ENCODE measurements around the gene TRMT1.
A peak's percentile ranks its signal among the peaks of the same experiment; 100 is the strongest.
"Not testable (repeated sequence)": the region's sequence is repeated elsewhere in the genome, so short reads cannot be mapped to it uniquely, and the experiment has no call there.

Gene TRMT1

DNA sequence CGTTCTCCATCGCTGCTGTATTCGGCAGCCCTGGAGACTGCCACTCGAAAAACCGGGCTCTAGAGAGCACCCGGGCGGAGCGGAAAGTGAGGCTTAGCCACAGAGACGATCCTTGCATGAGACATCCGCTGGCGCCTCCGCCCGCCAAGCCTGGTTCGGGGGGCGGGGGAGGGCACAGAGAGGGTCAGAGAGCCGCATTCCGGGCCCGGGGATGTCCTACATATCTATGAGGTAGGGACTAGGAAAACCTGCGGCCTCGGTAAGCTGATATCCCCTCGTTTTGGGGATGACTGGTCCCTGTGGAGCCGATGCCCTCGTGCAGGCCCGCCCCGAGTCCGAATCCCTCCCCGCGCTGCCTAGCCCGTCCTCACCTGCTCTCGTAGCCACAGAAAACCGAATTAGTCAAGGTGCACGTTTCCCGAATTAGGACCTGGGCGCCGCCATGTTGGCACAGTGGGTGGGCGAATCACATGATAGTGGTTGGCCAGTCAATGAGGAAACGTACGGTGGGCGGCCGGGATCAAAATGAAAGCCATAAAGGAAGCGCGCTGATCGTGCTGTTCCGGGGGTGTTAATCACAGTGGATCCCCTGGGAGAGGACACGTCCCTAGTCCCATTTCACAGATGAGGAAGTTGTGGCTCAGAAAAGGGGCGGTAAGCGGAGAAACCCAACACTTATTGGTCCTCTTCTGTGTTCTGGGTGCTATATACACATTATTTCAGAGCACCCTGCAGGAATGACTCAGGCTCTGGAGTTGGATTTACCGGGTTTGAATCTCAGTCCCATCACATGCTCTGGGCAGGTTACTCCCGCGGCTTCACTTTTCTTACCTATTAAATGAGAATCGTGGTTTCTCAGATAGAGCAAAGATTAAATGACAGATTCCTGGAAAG lies at the start of gene TRMT1:
TRMT1 (minus strand) TSS at position 459 of the 894 bp plus-strand sequence; CDS start at position 118, 341 bp downstream.
- DNase-seq (ENCODE audit: low read depth) = peak; percentile 80

- not testable (repeated sequence) for DNase-seq (ENCODE audit: low read depth)
These were observed 49.6 kb upstream of the TRMT1 start for GRCh38 chr19:13166151-13166550.

DNA sequence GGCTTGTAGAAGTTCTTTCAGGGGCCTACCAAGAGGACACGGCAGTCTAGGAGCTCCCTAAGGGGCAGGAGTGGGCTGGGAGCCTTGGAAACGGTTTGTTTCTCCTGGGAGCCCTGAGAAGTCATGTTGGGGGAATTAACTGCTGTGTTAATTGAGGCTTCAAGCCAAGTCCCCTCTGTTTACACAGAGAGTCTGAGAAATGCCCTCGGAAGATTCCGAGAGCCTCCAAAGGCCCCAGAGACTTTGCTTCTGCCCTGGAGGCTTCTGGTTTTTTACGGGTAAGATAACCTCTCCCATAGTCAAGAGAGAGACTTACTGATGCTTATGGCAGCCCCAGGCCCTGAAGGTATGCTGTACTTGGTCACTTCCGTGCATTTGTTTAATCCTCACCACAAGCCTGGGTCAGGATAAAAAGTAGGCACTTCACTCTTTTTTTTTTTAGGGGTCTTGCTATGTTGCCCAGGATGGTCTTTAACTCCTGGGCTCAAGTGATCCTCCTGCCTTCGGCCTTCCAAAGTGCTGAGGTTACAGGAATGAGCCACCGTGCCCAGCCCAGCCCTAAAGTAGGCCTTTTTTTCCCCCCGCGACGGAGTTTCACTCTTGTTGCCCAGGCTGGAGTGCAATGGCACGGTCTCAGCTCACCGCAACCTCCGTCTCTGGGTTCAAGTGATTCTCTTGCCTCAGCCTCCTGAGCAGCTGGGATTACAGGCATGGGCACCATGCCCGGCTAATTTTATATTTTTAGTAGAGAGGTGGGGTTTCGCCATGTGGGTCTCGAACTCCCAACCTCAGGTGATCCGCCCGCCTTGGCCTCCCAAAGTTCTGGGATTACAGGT lies 48.8 kb upstream of the TRMT1 start:
- no peak for DNase-seq (ENCODE audit: low read depth)

- no peak for DNase-seq (ENCODE audit: low read depth)
These were observed 48.0 kb upstream of the TRMT1 start for GRCh38 chr19:13164343-13165161.

- peak; percentile 85 for DNase-seq (ENCODE audit: low read depth)
These were observed 47.2 kb upstream of the TRMT1 start for GRCh38 chr19:13163609-13164342.

DNA sequence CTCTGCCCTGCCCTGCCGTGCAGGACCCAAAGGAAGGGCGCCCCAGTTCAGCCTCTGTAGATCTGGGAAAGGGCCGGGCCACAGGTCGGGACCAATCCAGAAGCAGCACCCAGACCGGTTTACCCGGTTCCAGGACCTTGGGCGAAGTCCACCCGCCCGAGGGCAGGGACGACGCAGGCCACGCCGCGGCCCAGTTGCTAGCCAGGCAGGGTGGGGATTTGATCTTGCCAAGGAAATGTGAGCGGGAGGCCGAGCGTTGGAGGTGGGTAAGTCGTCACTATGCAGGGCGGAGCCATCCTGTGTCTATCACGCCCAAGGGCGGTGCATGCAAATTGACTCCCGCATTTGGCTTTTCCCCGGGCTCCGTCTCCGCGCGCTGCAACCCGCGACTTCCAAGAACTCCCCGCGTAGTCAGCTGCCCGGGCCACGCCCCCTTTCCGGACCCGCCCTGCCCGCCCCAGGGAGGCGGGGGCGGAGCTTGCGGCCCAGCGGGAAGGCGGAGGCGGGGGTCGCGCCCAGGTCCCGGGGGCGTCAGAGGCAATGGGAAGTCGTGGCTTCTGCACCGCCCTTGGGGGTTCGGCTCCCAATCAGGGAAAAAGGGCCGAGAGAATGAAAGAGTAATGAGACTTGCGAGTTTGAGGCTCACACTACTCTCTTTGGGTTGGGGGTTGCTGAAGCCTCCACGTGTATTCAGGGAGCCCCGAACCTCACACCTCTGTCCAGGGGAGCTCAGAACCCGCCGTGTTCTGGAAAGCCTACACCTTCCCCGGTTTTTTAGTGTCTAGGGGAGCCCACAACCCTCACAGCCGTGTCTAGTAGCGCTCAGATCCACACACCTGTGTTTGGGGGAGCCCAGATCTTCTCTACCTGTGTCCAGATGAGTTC lies 46.4 kb upstream of the TRMT1 start:
- peak; percentile 96 for DNase-seq (ENCODE audit: low read depth)

DNA sequence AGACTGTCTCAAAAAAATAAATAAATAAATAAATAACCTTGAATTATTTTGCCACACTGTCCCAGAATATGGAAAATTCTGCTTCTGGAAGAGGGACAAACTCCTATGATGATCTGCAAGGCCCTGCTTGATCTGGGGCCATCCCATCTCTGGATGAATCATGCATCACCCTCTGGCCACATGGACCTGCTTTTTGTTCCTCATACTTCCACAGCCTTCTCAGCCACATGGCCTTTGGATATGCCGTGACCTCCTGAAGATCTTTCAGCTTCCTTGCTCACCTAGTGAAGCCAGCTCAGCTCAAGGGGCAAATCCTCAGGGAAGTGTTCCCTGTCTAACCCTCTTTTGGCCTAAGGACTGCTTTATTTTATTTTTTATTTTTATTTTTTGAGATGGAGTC lies 44.0 kb upstream of the TRMT1 start:
- no peak for DNase-seq (ENCODE audit: low read depth)

DNA sequence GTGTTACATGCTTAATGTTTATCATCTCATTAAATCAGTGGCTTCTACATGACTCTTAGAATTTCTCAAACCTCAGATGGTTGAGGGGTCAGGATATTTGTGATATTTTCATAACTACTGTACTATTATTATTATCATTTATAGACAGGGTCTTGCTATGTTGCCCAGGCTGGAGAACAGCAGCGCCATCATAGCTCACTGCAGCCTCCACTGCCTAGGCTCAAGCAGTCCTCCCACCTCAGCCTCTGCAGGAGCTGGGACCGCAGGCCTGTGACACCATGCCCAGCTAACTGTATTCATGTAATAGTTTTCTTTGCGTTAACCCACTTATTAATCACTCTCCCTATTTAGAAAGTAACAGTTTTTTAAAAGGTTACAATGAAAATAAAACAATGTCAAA lies 43.2 kb upstream of the TRMT1 start:
- DNase-seq (ENCODE audit: low read depth) = no peak

DNA sequence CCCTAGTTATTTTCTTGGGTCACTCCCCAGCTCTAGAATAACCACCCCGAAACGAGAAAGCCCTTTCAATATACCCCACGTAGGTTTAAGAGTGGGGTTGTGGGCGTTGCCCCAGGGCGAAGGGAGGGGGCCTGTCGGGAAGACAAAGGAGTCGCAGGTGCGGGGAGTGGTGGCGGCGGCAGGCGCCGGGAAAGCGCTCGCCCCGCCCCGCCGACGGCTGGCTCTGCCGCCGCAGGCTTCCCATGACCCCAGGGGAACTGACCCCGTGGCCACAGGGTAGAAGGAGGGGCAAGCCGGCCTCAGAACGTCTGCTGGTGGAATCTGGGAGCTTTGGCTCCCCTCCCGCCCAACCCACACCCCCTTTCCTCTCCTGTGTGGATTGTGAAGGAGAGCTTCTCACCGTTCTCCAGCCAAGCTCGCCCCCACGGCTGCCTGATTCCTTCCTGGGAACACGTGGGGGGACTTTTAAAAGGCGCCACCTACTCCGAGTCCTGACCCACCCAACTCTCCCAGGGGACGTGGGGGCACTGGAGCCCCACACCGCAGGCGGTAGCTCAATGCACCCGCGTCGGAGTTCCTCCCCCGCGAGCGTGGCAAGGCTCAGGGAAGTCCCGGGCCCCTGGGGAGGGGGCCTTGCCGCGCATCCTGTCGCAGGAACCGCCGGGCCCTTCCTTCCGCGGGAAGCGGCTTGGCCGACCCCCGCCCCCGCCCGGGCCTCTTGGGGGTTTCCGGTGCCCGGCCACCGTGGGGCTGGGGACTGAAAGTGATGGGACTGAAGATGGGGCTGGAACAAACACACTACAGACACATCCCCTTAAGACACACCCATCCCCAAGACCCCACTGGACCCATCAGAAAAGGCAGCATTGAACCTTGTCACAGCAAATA lies 39.2 kb upstream of the TRMT1 start:
- no peak for DNase-seq (ENCODE audit: low read depth)

DNA sequence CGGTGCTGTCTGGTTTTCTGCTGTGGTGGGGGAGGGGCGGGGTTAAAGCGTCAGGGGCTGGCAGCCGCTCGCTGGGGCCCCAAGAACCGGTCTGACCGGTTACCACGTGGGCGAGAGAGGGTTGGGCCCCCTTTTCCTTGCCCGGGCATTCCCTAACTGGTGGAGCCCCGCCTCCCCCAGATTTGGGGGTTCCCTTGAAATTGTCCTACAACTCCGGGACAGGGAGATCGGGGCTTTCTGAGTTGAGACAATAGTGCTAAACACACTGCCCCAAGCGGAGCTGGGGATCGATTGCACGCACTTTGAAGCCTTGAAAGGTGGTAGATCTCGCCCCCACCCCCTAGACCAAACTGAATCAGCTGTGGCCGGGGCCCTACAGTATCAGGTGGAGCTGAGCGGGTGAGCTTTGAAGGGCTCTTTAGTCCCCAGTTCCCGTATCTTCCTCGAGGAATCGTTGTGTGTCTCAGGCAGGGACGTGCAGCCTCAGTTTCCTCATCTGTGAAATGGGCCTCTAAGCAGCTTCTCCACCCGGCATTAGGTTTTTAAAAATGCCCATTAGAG lies 38.5 kb upstream of the TRMT1 start:
- DNase-seq (ENCODE audit: low read depth) = no peak

GRCh38 chr19:13154241-13154778 lies 37.8 kb upstream of the TRMT1 start:
- peak; percentile 88 for DNase-seq (ENCODE audit: low read depth)

GRCh38 chr19:13153569-13154240 lies 37.2 kb upstream of the TRMT1 start:
- no peak for DNase-seq (ENCODE audit: low read depth)

DNA sequence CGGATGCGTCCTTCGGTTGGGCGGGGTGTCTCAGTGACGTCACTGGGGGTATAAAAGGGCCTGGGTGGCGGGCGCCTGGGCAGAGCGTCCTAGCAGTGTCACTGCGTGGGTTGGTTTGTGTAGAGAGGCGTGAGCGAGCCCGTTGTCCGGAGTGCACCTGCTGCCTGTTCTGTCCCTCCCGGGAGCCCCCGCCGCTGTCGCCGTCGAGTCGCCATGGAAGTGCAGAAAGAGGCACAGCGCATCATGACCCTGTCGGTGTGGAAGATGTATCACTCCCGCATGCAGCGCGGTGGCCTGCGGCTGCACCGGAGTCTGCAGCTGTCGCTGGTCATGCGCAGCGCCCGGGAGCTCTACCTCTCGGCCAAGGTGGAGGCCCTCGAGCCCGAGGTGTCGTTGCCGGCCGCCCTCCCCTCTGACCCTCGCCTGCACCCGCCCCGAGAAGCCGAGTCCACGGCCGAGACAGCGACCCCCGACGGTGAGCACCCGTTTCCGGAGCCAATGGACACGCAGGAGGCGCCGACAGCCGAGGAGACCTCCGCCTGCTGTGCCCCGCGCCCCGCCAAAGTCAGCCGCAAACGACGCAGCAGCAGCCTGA lies 36.5 kb upstream of the TRMT1 start:
- DNase-seq (ENCODE audit: low read depth) = peak; percentile 88

DNA sequence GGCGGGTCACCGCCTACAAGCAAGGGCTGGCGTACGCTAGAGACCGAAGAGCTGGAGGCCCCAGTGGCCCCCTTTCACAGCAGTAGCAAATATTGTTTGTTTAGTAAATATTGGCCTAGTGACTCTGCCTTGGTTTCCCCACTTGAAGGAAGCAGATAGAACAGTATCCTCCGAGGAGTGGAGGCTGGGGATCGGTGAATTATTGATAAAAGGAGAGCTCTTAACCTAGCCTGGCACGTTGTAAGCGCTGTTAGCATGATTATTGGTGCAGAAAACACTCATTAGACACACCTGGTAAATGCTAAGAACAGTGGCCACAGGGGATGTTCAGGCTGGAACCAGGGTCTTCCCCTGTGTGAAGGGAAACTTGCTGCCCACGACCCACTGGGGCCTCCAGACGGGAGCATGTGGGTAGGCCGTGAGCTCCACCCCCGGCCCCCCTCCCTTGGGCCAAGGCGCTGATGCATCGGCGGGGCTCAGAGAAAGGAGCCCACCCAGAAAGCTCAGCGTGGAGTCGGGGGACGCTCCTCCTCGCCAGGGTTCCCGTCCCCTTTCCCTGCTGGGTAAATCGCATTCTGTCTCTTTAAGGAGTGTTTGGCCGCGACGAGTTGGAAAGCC lies 35.9 kb upstream of the TRMT1 start:
- no peak for DNase-seq (ENCODE audit: low read depth)

DNA sequence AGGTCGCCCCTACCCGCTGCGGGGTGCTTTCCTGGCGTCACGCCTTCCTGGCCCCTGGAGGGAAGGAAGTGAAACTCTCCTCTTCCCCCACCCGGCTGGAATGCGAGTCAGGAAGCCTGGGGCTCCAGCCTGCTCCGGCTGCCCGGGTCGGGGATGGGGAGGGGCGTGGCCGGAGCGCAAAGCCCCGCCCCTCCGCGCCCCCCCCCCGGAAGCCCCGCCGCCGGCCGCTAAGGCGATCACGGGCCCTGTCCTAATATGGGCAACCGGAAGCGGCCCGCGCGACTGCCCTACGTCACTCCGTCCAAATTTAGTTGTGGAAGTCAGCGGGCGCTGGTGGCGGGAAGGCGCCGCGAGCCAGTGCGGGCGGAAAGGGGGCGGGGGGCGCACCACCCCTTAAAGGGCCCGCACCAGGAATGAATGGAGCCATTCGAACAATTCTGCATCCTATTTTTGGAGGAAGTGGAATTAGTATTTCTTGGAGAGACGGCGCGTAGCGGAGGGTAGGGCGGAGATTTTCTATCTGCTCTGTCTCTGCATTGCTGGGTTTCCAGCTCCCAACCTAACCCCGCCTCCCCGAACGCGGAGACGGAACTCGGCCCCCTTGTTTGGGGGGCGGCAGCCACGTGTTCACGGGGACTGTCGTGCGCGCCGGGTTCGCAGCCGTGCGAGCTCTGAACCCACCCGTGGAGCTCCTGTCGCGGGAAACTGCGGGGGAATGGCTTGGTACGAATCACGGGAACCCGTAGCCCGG lies 35.2 kb upstream of the TRMT1 start:
- DNase-seq (ENCODE audit: low read depth) = peak; percentile 95

GRCh38 chr19:13150931-13151604 lies 34.5 kb upstream of the TRMT1 start:
- DNase-seq (ENCODE audit: low read depth) = no peak

All from fibroblast of the conjunctiva (primary cell).